ENCODE measurements around the gene FAM107B. TPM values are rescaled to one million over a fixed set of nuclear protein-coding genes. Genes with fewer than 3 reads are reported as not detected.

FAM107B gene
- total RNA-seq, 1 donor from 2014 or later: 86.2 TPM

- peaks cover 9% of the 10 kb centered on the region for H3K36me3 ChIP-seq
- no peaks in the 10 kb centered on the region for H3K27me3 ChIP-seq
- intact Hi-C loops (cut with DNase I): no loop called here
- DNase-seq (no peak), ATAC-seq (no peak)
- H3K4me1 ChIP-seq: peaks cover 28% of the 10 kb centered on the region
- H3K4me3 ChIP-seq: no peak overlapping the region
- H3K27ac ChIP-seq: peak overlapping the region; percentile 70
- no peak for TF ChIP-seq CTCF (IDR thresholded peaks at IDR 0.05)
- H3K9me3 ChIP-seq: no peaks in the 10 kb centered on the region
These were observed 230.8 kb downstream of the FAM107B start for GRCh38 chr10:14543904-14544210.

GRCh38 chr10:14543046-14543903 lies 231.4 kb downstream of the FAM107B start:
- DNase-seq (peak; percentile 75), ATAC-seq (peak; percentile 87)
- intact Hi-C loops (cut with DNase I): no loop called here
- H3K4me3 ChIP-seq: no peak overlapping the region
- peak; percentile 54 for TF ChIP-seq CTCF (IDR thresholded peaks at IDR 0.05)
- no peaks in the 10 kb centered on the region for H3K9me3 ChIP-seq
- H3K36me3 ChIP-seq: peaks cover 9% of the 10 kb centered on the region
- no peaks in the 10 kb centered on the region for H3K27me3 ChIP-seq
- H3K27ac ChIP-seq: peak overlapping the region; percentile 70
- peaks cover 28% of the 10 kb centered on the region for H3K4me1 ChIP-seq

GRCh38 chr10:14541379-14541778 lies 233.3 kb downstream of the FAM107B start:
- Histone ChIP-seq H3K4me3 (no peak overlapping the region), H3K27me3 (no peaks in the 10 kb centered on the region), H3K9me3 (no peaks in the 10 kb centered on the region), H3K27ac (no peak overlapping the region), H3K4me1 (peaks cover 39% of the 10 kb centered on the region), H3K36me3 (peaks cover 9% of the 10 kb centered on the region)
- intact Hi-C loops (cut with DNase I): no loop called here
- TF ChIP-seq CTCF (IDR thresholded peaks at IDR 0.05): no peak
- DNase-seq (no peak), ATAC-seq (no peak)

- no peak for TF ChIP-seq CTCF (IDR thresholded peaks at IDR 0.05)
- Histone ChIP-seq H3K4me1 (peaks cover 36% of the 10 kb centered on the region), H3K9me3 (no peaks in the 10 kb centered on the region), H3K27ac (peak overlapping the region; percentile 17), H3K36me3 (peaks cover 9% of the 10 kb centered on the region), H3K4me3 (no peak overlapping the region), H3K27me3 (no peaks in the 10 kb centered on the region)
- intact Hi-C loops (cut with DNase I): no loop called here
- DNase-seq (no peak), ATAC-seq (no peak)
These were observed 234.1 kb downstream of the FAM107B start for GRCh38 chr10:14540611-14541010.

- ATAC-seq: no peak
- Histone ChIP-seq H3K4me1 (peaks cover 36% of the 10 kb centered on the region), H3K27me3 (no peaks in the 10 kb centered on the region), H3K9me3 (no peaks in the 10 kb centered on the region), H3K36me3 (peaks cover 9% of the 10 kb centered on the region), H3K27ac (peak overlapping the region; percentile 17), H3K4me3 (no peak overlapping the region)
- DNase-seq: no peak
- no peak for TF ChIP-seq CTCF (IDR thresholded peaks at IDR 0.05)
- intact Hi-C loops (cut with DNase I): no loop called here
These were observed 234.6 kb downstream of the FAM107B start for GRCh38 chr10:14540062-14540461.
